Endothelial cell of umbilical vein (primary cell): ENCODE measurements around the gene ATF3. TPM values are rescaled to one million over a fixed set of nuclear protein-coding genes. Genes with fewer than 3 reads are reported as not detected.

Source experiments
- BruUV-seq: library from RNA; stranded (reverse); fragments of 400-500 nt; replicated peaks from 2 replicates; lab custom pipeline; 2021; lab: Mats Ljungman, UMichigan
- CTCF ChIA-PET: fragments of 300-600, 350-600 bp; sonication (Branson Sonifier 250); formaldehyde crosslinking; loops from one replicate; lab custom pipeline; 2021; ENCODE audit warnings: antibody characterized with exemption, inconsistent platforms; lab: Charles Lee
- POLR2A ChIA-PET: fragments of 300-600, 350-600 bp; sonication (Branson Sonifier 250); formaldehyde crosslinking; loops from one replicate; lab custom pipeline; 2021; ENCODE audit warnings: antibody characterized with exemption, inconsistent platforms; lab: Charles Lee
- DNase-seq: peaks from one replicate; pipeline ENCODE4 v3.0.0-alpha.2; 2011; ENCODE audit warnings: low read depth, low spot score
- FAIRE-seq: peaks from 2 replicates; lab custom pipeline; 2011; peaks lifted over from hg19 to GRCh38; lab: Jason Lieb, UNC
- H2AFZ ChIP-seq: 2 replicates; pipeline ENCODE4 v1.6.0; 2012; ENCODE audit warnings: low read depth, low read length, control low read depth, inconsistent platforms
- H3K27ac ChIP-seq: 2 replicates; pipeline ENCODE4 v1.5.1; 2011; ENCODE audit warnings: low read depth, mild to moderate bottlenecking, control low read depth, low read length, moderate library complexity; ENCODE audit not compliant: insufficient read depth
- H3K27me3 ChIP-seq, 2 experiments: 2 replicates each; pipeline versions ENCODE4 v1.6.0 to v1.6.1; 2011; ENCODE audit warnings: low read length in 2 of 2, mixed read lengths in 1 of 2; ENCODE audit not compliant: control insufficient read depth in 2 of 2, insufficient read depth in 2 of 2
- H3K36me3 ChIP-seq, 2 experiments: 2 replicates in 1 of 2; 3 replicates in 1 of 2; pipeline ENCODE4 v1.5.1; 2011; ENCODE audit warnings: low read length in 2 of 2, mild to moderate bottlenecking in 1 of 2, moderate library complexity in 1 of 2; ENCODE audit not compliant: control insufficient read depth in 2 of 2, insufficient read depth in 2 of 2; ENCODE audit errors: extremely low read depth in 1 of 2
- H3K4me1 ChIP-seq: 3 replicates; pipeline ENCODE4 v1.5.1; 2011; ENCODE audit warnings: mild to moderate bottlenecking, low read length; ENCODE audit not compliant: control insufficient read depth, insufficient read depth; ENCODE audit errors: extremely low read depth
- H3K4me2 ChIP-seq: 2 replicates; pipeline ENCODE4 v1.6.1; 2011; ENCODE audit warnings: low read length, control low read depth, mixed read lengths; ENCODE audit not compliant: insufficient read depth
- H3K4me3 ChIP-seq, 3 experiments: fragments of 200-600 bp in 1 of 3; sonication (generic), shearing (Covaris generic) in 1 of 3; replicated peaks in 1 of 3; 2 replicates each; pipeline ENCODE4 v1.5.1; 2011 to 2016; ENCODE audit warnings: control low read depth in 3 of 3, low read length in 3 of 3, mild to moderate bottlenecking in 2 of 3, inconsistent platforms in 1 of 3, low read depth in 1 of 3, moderate library complexity in 1 of 3; ENCODE audit not compliant: insufficient read depth in 1 of 3
- H3K79me2 ChIP-seq: 2 replicates; pipeline ENCODE4 v1.6.0; 2012; ENCODE audit warnings: low read length, inconsistent platforms; ENCODE audit not compliant: control insufficient read depth, insufficient read depth
- H3K9ac ChIP-seq: replicated peaks from 2 replicates; pipeline ENCODE3; 2011; ENCODE audit warnings: low read length, control low read depth; ENCODE audit not compliant: insufficient read depth; ENCODE audit errors: extremely low read depth
- H3K9me1 ChIP-seq: replicated peaks from 3 replicates; pipeline ENCODE4 v1.6.0; 2011; ENCODE audit warnings: mild to moderate bottlenecking, low read length; ENCODE audit not compliant: control insufficient read depth, insufficient read depth; ENCODE audit errors: extremely low read depth
- H3K9me3 ChIP-seq: replicated peaks from 2 replicates; pipeline ENCODE4 v1.5.1; 2012; ENCODE audit warnings: low read length, inconsistent platforms; ENCODE audit not compliant: control insufficient read depth, insufficient read depth
- H4K20me1 ChIP-seq: replicated peaks from 2 replicates; pipeline ENCODE3; 2011; ENCODE audit warnings: mild to moderate bottlenecking, low read length; ENCODE audit not compliant: control insufficient read depth, insufficient read depth; ENCODE audit errors: extremely low read depth
- CTCF ChIP-seq, 2 donors: IDR thresholded peaks; 1 replicate in 1 of 2; 2 replicates in 1 of 2; pipeline ENCODE4 v1.5.1; 2011; ENCODE audit warnings: low read length in 2 of 2, mild to moderate bottlenecking in 2 of 2, moderate library complexity in 2 of 2, control low read depth in 1 of 2, inconsistent platforms in 1 of 2, low read depth in 1 of 2; ENCODE audit not compliant: insufficient read depth in 1 of 2; ENCODE audit errors: extremely low read depth in 1 of 2
- EZH2 ChIP-seq: IDR thresholded peaks from 2 replicates; pipeline ENCODE4 v1.6.1; 2012; ENCODE audit warnings: borderline replicate concordance, low read depth, mild to moderate bottlenecking, moderate library complexity, low read length, inconsistent platforms; ENCODE audit not compliant: severe bottlenecking
- FOS ChIP-seq: IDR thresholded peaks from 2 replicates; pipeline ENCODE4 v1.6.1; 2011; ENCODE audit warnings: mild to moderate bottlenecking, low read length, moderate library complexity, borderline replicate concordance; ENCODE audit not compliant: insufficient read depth
- GATA2 ChIP-seq: IDR thresholded peaks from 2 replicates; pipeline ENCODE4 v1.7.0; 2011; ENCODE audit warnings: low read depth, mild to moderate bottlenecking, moderate library complexity, mixed read lengths, low read length; ENCODE audit not compliant: insufficient read length, insufficient read depth
- JUN ChIP-seq: IDR thresholded peaks from 2 replicates; pipeline ENCODE4 v1.6.1; 2011; ENCODE audit warnings: borderline replicate concordance, low read depth; ENCODE audit not compliant: insufficient read length, insufficient read depth
- dilution Hi-C: fragments of 300-500 bp; cut with MboI; formaldehyde crosslinking; loops from one replicate; pipeline ENCODE4 v1.15.0; 2019; ENCODE audit warnings: low sequenced_read_pairs; ENCODE audit not compliant: extremely low pct_ligation_motif_present
- intact Hi-C: fragments of 100-400 bp; cut with micrococcal nuclease; formaldehyde crosslinking; loops from one replicate; pipeline ENCODE4 v1.10.0; 2022
- polyA plus RNA-seq, 4 experiments: library from polyadenylated mRNA; depleted of rRNA in 3 of 4; stranded (reverse) in 3 of 4; unstranded in 1 of 4; fragments of >200 nt; gene quantifications; 2 replicates each; pipeline versions ENCODE4 v1.2.1 to v1.2.3, GENCODE V29; 2011 to 2012; ENCODE audit warnings: missing spikeins in 1 of 4
- total RNA-seq: library from RNA; stranded (reverse); gene quantifications from 2 replicates; pipeline ENCODE4 v1.2.3, GENCODE V29; 2021

Gene ATF3
- total and polyA plus RNA-seq, 2 donors (not counting 3 experiments of a cell fraction or from before 2014, with no cell fraction given), result 6.1 to 17.1 TPM

- dilution Hi-C loops, result no loop called here
- no peak for TF ChIP-seq GATA2
- H3K4me1 ChIP-seq, result peaks cover 13% of the 10 kb centered on the region
- no peak overlapping the region for H3K4me2 ChIP-seq
- H3K9me1 ChIP-seq, result no peaks in the 10 kb centered on the region
- H3K79me2 ChIP-seq, result no peaks in the 10 kb centered on the region
- H3K27ac ChIP-seq, result no peak overlapping the region
- FAIRE-seq, result no peak
- H3K27me3 ChIP-seq, result peaks cover 0 to 8% of the 10 kb centered on the region in 2 experiments
- POLR2A ChIA-PET, result interaction anchor here (2.7 kb wide), 1 partner anchor 14 kb away, joined by 12 read pairs; the partner anchor contains the start of gene ATF3
- no peak for DNase-seq
- no peak overlapping the region for H2AFZ ChIP-seq
- H3K9ac ChIP-seq, result no peak overlapping the region
- CTCF ChIA-PET, result interaction anchor here (0.8 to 1.5 kb wide), 7 partner anchors 10 to 145 kb away, joined by 3 to 7 read pairs (median 3); no protein-coding TSS in a partner anchor
- H3K36me3 ChIP-seq, result peaks cover 0 to 2% of the 10 kb centered on the region in 2 experiments
- H3K4me3 ChIP-seq, result no peak overlapping the region
- H4K20me1 ChIP-seq, result no peaks in the 10 kb centered on the region
- intact Hi-C loops, result no loop called here
- no peaks in the 10 kb centered on the region for H3K9me3 ChIP-seq
- no TSS peak for BruUV-seq
These were observed 13.9 kb downstream of the ATF3 start for GRCh38 chr1:212622467-212622866.

- H3K9ac ChIP-seq, result no peak overlapping the region
- no peak overlapping the region for H3K4me2 ChIP-seq
- FAIRE-seq, result no peak
- CTCF ChIA-PET, result interaction anchor here (0.8 to 1.5 kb wide), 4 partner anchors 10 to 146 kb away, joined by 3 to 7 read pairs (median 4); no protein-coding TSS in a partner anchor
- peaks cover 0 to 2% of the 10 kb centered on the region in 2 experiments for H3K36me3 ChIP-seq
- TF ChIP-seq CTCF (IDR thresholded peaks at IDR 0.05; ENCODE audit: extremely low read depth in 1 of 2, insufficient read depth in 1 of 2, low read depth in 1 of 2, low read length in 2 of 2) (no peak), JUN (no peak), EZH2 (no peak), FOS (no peak), GATA2 (no peak)
- intact Hi-C loops, result no loop called here
- H3K4me3 ChIP-seq, result no peak overlapping the region
- POLR2A ChIA-PET, result interaction anchor here (0.6 to 2.7 kb wide), 2 partner anchors 15 to 921 kb away, joined by 5 to 12 read pairs; partner anchors contain the start of gene ATF3
- no peak for DNase-seq
- no peaks in the 10 kb centered on the region for H4K20me1 ChIP-seq
- no peaks in the 10 kb centered on the region for H3K9me3 ChIP-seq
- no peak overlapping the region for H3K27ac ChIP-seq
- dilution Hi-C loops, result no loop called here
- BruUV-seq, result no TSS peak
- peaks cover 0 to 8% of the 10 kb centered on the region in 2 experiments for H3K27me3 ChIP-seq
- H3K9me1 ChIP-seq, result no peaks in the 10 kb centered on the region
- peaks cover 13% of the 10 kb centered on the region for H3K4me1 ChIP-seq
- no peak overlapping the region for H2AFZ ChIP-seq
- no peaks in the 10 kb centered on the region for H3K79me2 ChIP-seq
These were observed 14.3 kb downstream of the ATF3 start for GRCh38 chr1:212622906-212623305.
